HepG2 (cell line): ENCODE results near the gene MIB2. TPM values are rescaled to one million over a fixed set of nuclear protein-coding genes. Genes with fewer than 3 reads are reported as not detected.
A peak's percentile ranks its signal among the peaks of the same experiment; 100 is the strongest.

Experiments used
- AFF4 ChIP-seq: sonication (generic); formaldehyde crosslinking; IDR thresholded peaks from 2 replicates; pipeline ENCODE4 v1.4.0; 2020; ENCODE audit warnings: missing genetic modification reagents
- ARID4A ChIP-seq: sonication (generic); formaldehyde crosslinking; IDR thresholded peaks from 2 replicates; pipeline ENCODE4 v1.5.0; 2020; ENCODE audit warnings: mild to moderate bottlenecking, missing genetic modification reagents, borderline replicate concordance
- KIAA2018 ChIP-seq: sonication (generic); formaldehyde crosslinking; IDR thresholded peaks from 2 replicates; pipeline ENCODE4 v1.5.0; 2020; ENCODE audit warnings: mild to moderate bottlenecking, missing genetic modification reagents, borderline replicate concordance
- KLF11 ChIP-seq: IDR thresholded peaks from 2 replicates; pipeline ENCODE4 v1.6.1; 2016; ENCODE audit warnings: missing compliant biosample characterization
- ZNF44 ChIP-seq: sonication (generic); formaldehyde crosslinking; IDR thresholded peaks from 2 replicates; pipeline ENCODE4 v1.5.1; 2020; ENCODE audit warnings: mild to moderate bottlenecking, missing genetic modification reagents
- polyA plus RNA-seq, 8 experiments: library from polyadenylated mRNA; depleted of rRNA in 3 of 8; stranded (reverse) in 7 of 8; unstranded in 1 of 8; fragments of >200 nt; fragmentation: Illumina TruSeq in 4 of 8; extraction: Trizol in 4 of 8; gene quantifications; 2 replicates each; pipeline versions ENCODE4 v1.2.1 to v1.2.3, GENCODE V29; 2011 to 2016; ENCODE audit warnings: low read depth in 4 of 8, missing spikeins in 1 of 8, mixed read lengths in 1 of 8; ENCODE audit not compliant: insufficient read depth in 1 of 8
- total RNA-seq, 5 experiments: library from RNA; depleted of rRNA; stranded (reverse); fragments of >200 nt; fragmentation: Illumina TruSeq; extraction: Trizol; gene quantifications; 2 replicates each; pipeline ENCODE4 v1.2.3, GENCODE V29; 2016; ENCODE audit warnings: low read depth in 1 of 5
- TF ChIP-seq, protein P1 (sequence below): sonication (generic); formaldehyde crosslinking; IDR thresholded peaks from 2 replicates; pipeline ENCODE4 v1.8.0; 2022; ENCODE audit warnings: missing genetic modification reagents, mild to moderate bottlenecking, moderate library complexity, borderline replicate concordance

The MIB2 gene
- total and polyA plus RNA-seq, 2 of the 13 experiments (the other 11 are each of a cell fraction or from before 2014, with no cell fraction given), result 19.9 to 30.4 TPM

GRCh38 chr1:1615256-1616044 lies at the start of gene MIB2 (continued):
- TF ChIP-seq KIAA2018 (CRISPR knock-in tag) (no peak), ZNF44 (CRISPR knock-in tag) (peak; percentile 22; the same call in 1 of the 2 replicates), AFF4 (peak; percentile 84; the same call in 1 of the 2 replicates), KLF11 (no peak), ARID4A (CRISPR knock-in tag) (peak; percentile 90)
- TF ChIP-seq, protein P1, sequence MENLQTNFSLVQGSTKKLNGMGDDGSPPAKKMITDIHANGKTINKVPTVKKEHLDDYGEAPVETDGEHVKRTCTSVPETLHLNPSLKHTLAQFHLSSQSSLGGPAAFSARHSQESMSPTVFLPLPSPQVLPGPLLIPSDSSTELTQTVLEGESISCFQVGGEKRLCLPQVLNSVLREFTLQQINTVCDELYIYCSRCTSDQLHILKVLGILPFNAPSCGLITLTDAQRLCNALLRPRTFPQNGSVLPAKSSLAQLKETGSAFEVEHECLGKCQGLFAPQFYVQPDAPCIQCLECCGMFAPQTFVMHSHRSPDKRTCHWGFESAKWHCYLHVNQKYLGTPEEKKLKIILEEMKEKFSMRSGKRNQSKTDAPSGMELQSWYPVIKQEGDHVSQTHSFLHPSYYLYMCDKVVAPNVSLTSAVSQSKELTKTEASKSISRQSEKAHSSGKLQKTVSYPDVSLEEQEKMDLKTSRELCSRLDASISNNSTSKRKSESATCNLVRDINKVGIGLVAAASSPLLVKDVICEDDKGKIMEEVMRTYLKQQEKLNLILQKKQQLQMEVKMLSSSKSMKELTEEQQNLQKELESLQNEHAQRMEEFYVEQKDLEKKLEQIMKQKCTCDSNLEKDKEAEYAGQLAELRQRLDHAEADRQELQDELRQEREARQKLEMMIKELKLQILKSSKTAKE (CRISPR knock-in tag), result no peak
